Measurements from ENCODE around the gene MYH11. TPM values are rescaled to one million over a fixed set of nuclear protein-coding genes. Genes with fewer than 3 reads are reported as not detected.

MYH11 gene
- total RNA-seq, 1 donor from 2014 or later, result 0.10 TPM

- Mint-ChIP-seq H3K4me1 (ENCODE audit: low read depth, unreplicated experiment) (no peaks in the 10 kb centered on the region), H3K9me3 (ENCODE audit: unreplicated experiment) (no peaks in the 10 kb centered on the region), H3K36me3 (ENCODE audit: unreplicated experiment) (no peaks in the 10 kb centered on the region), H3K27ac (ENCODE audit: unreplicated experiment) (no peak overlapping the region), H3K4me3 (ENCODE audit: unreplicated experiment) (no peak overlapping the region), H3K27me3 (ENCODE audit: unreplicated experiment) (no peaks in the 10 kb centered on the region)
- no peak for DNase-seq
- TF ChIP-seq, protein P1, sequence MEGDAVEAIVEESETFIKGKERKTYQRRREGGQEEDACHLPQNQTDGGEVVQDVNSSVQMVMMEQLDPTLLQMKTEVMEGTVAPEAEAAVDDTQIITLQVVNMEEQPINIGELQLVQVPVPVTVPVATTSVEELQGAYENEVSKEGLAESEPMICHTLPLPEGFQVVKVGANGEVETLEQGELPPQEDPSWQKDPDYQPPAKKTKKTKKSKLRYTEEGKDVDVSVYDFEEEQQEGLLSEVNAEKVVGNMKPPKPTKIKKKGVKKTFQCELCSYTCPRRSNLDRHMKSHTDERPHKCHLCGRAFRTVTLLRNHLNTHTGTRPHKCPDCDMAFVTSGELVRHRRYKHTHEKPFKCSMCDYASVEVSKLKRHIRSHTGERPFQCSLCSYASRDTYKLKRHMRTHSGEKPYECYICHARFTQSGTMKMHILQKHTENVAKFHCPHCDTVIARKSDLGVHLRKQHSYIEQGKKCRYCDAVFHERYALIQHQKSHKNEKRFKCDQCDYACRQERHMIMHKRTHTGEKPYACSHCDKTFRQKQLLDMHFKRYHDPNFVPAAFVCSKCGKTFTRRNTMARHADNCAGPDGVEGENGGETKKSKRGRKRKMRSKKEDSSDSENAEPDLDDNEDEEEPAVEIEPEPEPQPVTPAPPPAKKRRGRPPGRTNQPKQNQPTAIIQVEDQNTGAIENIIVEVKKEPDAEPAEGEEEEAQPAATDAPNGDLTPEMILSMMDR (IDR thresholded peaks at IDR 0.05; ENCODE audit: partially characterized antibody, unreplicated experiment), result no peak
Observed at GRCh38 chr16:15739950-15740349, 116.9 kb downstream of the MYH11 start.

DNA sequence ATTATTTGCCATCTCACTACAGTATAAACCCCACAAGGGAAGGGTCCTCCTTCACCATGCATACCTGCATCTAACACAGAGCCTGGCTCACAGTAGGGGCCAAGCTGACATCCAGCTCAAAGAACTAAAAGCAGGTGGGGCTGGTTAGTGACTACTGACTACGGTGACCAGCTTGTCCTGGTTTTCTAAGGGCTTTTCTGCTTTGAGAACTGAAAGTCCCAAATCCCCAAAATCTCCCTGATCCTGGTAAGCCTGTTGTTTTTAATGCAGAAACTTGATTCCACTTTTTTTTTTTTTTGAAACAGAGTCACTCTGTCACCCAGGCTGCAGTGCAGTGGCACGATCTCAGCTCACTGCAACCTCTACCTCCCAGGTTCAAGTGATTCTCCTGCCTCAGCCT lies 117.4 kb downstream of the MYH11 start:
- no peaks in the 10 kb centered on the region for H3K27me3 Mint-ChIP-seq (ENCODE audit: unreplicated experiment)
- no peak overlapping the region for H3K27ac Mint-ChIP-seq (ENCODE audit: unreplicated experiment)
- DNase-seq, result no peak
- TF ChIP-seq, protein P1 (IDR thresholded peaks at IDR 0.05; ENCODE audit: partially characterized antibody, unreplicated experiment), result no peak
- H3K4me3 Mint-ChIP-seq (ENCODE audit: unreplicated experiment), result no peak overlapping the region
- no peaks in the 10 kb centered on the region for H3K9me3 Mint-ChIP-seq (ENCODE audit: unreplicated experiment)
- no peaks in the 10 kb centered on the region for H3K4me1 Mint-ChIP-seq (ENCODE audit: low read depth, unreplicated experiment)
- H3K36me3 Mint-ChIP-seq (ENCODE audit: unreplicated experiment), result no peaks in the 10 kb centered on the region

- no peak for DNase-seq
- TF ChIP-seq, protein P1 (IDR thresholded peaks at IDR 0.05; ENCODE audit: partially characterized antibody, unreplicated experiment), result no peak
- Mint-ChIP-seq H3K9me3 (ENCODE audit: unreplicated experiment) (no peaks in the 10 kb centered on the region), H3K27me3 (ENCODE audit: unreplicated experiment) (no peaks in the 10 kb centered on the region), H3K27ac (ENCODE audit: unreplicated experiment) (no peak overlapping the region), H3K4me1 (ENCODE audit: low read depth, unreplicated experiment) (no peaks in the 10 kb centered on the region), H3K4me3 (ENCODE audit: unreplicated experiment) (no peak overlapping the region), H3K36me3 (ENCODE audit: unreplicated experiment) (no peaks in the 10 kb centered on the region)
Observed at GRCh38 chr16:15737140-15737644, 119.6 kb downstream of the MYH11 start.

DNA sequence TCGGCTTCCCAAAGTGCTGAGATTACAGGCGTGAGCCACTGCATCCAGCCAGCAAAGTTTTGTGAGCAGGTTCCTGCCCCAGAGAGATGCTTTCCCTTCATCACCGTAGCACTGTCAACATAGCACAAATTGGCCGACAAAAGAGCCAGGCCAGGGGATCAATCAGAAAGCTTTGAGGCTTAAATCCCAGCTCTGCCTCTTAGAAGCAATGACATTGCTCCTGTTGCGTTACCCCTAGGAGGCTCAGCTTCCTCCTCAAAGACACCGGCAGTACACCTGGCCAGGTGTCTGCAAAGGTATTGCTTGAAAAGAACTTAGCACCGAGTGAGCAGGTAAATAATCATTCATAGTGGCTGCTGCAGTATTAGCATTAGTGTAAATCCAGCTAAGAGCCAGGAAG lies 120.3 kb downstream of the MYH11 start:
- TF ChIP-seq, protein P1 (IDR thresholded peaks at IDR 0.05; ENCODE audit: partially characterized antibody, unreplicated experiment), result no peak
- no peaks in the 10 kb centered on the region for H3K9me3 Mint-ChIP-seq (ENCODE audit: unreplicated experiment)
- H3K4me3 Mint-ChIP-seq (ENCODE audit: unreplicated experiment), result no peak overlapping the region
- no peaks in the 10 kb centered on the region for H3K27me3 Mint-ChIP-seq (ENCODE audit: unreplicated experiment)
- DNase-seq, result no peak
- no peaks in the 10 kb centered on the region for H3K36me3 Mint-ChIP-seq (ENCODE audit: unreplicated experiment)
- H3K4me1 Mint-ChIP-seq (ENCODE audit: low read depth, unreplicated experiment), result no peaks in the 10 kb centered on the region
- no peak overlapping the region for H3K27ac Mint-ChIP-seq (ENCODE audit: unreplicated experiment)

DNA sequence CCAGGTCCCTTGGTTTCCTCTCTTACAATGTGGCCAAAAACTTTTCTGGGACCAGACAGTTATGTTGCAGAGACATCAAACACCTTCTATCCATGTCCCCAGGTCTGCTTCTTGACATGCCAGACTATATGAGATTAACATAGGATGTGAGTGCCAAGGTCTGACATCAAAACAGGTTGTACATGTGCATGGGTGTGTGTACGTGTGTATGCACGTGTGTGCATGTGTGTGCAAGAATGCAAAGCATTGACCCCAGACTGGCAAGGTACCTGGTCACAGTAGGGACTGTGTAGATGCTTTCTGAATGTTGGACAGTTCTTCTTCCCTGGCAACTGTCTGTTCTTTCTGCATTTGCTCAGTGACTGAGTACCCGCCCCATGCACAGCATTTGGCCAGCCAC lies 121.2 kb downstream of the MYH11 start:
- Mint-ChIP-seq H3K27me3 (ENCODE audit: unreplicated experiment) (no peaks in the 10 kb centered on the region), H3K4me3 (ENCODE audit: unreplicated experiment) (no peak overlapping the region), H3K4me1 (ENCODE audit: low read depth, unreplicated experiment) (no peaks in the 10 kb centered on the region), H3K9me3 (ENCODE audit: unreplicated experiment) (no peaks in the 10 kb centered on the region), H3K36me3 (ENCODE audit: unreplicated experiment) (no peaks in the 10 kb centered on the region), H3K27ac (ENCODE audit: unreplicated experiment) (no peak overlapping the region)
- TF ChIP-seq, protein P1 (IDR thresholded peaks at IDR 0.05; ENCODE audit: partially characterized antibody, unreplicated experiment), result no peak
- no peak for DNase-seq
